ENCODE measurements around the gene SLC41A1.

DNA sequence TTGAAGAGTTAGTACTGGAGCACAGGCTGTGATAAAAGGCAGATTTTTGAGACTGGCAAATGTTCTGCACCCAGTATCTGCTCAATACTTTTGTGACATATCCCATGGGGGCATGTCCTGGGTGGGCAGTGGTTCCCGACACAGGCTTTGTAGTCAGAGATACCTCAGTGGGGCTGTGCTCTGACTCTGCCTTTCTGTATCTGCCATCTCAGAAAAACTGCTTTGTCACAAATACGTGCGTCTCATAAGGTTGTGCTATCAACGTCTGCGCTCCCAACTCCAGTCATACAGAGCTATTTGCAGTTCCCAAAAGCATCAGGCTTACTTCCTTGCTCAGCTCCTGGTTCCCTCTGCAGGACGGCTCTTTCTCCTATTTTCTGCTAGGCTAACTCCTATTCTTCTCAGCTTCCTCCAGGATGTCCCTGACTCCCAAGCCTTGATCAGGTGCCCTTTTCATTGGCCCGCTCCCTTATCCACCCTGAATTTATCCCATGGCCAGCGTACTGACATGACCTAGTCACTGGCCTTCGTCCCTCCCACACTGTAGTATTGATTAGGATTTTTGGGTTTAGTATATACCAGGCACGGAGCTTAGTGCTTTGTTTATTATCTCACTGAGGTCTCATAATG is 25.6 kb downstream of the SLC41A1 start:
- TF ChIP-seq CTCF (IDR thresholded peaks at IDR 0.05), result no peak
- TF ChIP-seq POLR2AphosphoS5 (IDR thresholded peaks at IDR 0.05; ENCODE audit: insufficient read depth in 1 of 2, low read depth in 1 of 2), result no peak

Data from vagina (tissue), 2 donors.